HepG2 (cell line): ENCODE results near the gene MBTD1. TPM values are rescaled to one million over a fixed set of nuclear protein-coding genes. Genes with fewer than 3 reads are reported as not detected.
A peak's percentile ranks its signal among the peaks of the same experiment; 100 is the strongest.

Experiments used
- ATF1 ChIP-seq: IDR thresholded peaks from 2 replicates; pipeline ENCODE4 v1.6.1; 2016; ENCODE audit warnings: mild to moderate bottlenecking, control low read depth
- CEBPB ChIP-seq: IDR thresholded peaks from 2 replicates; pipeline ENCODE4 v1.6.1; 2011; ENCODE audit warnings: low read depth, low read length, improper control_type of control experiment, borderline replicate concordance
- CTCF ChIP-seq: sonication (generic); formaldehyde crosslinking; IDR thresholded peaks from 2 replicates; pipeline ENCODE4 v1.5.0; 2020; ENCODE audit warnings: mild to moderate bottlenecking, missing genetic modification reagents, moderate library complexity
- KAT2B ChIP-seq: fragments of 150-350 bp; IDR thresholded peaks from 2 replicates; pipeline ENCODE4 v1.6.1; 2014; ENCODE audit warnings: low read depth, low read length, borderline replicate concordance
- KDM2A ChIP-seq: sonication (generic); formaldehyde crosslinking; IDR thresholded peaks from 2 replicates; pipeline ENCODE4 v1.4.0; 2020; ENCODE audit warnings: low read depth, missing genetic modification reagents, borderline replicate concordance
- MAFF ChIP-seq: IDR thresholded peaks from 2 replicates; pipeline ENCODE4 v1.6.1; 2011; ENCODE audit warnings: low read depth, low read length, improper control_type of control experiment
- MLX ChIP-seq: IDR thresholded peaks from 2 replicates; pipeline ENCODE4 v1.6.1; 2016
- NFIC ChIP-seq: IDR thresholded peaks from 2 replicates; pipeline ENCODE4 v1.6.1; 2012; ENCODE audit warnings: mild to moderate bottlenecking, low read length, inconsistent platforms
- NFYB ChIP-seq: sonication (generic); formaldehyde crosslinking; IDR thresholded peaks from 2 replicates; pipeline ENCODE4 v1.4.0; 2020; ENCODE audit warnings: missing genetic modification reagents
- SNAPC4 ChIP-seq: sonication (generic); formaldehyde crosslinking; IDR thresholded peaks from 2 replicates; pipeline ENCODE4 v1.4.0; 2020; ENCODE audit warnings: mild to moderate bottlenecking, missing genetic modification reagents
- SPEN ChIP-seq: sonication (generic); formaldehyde crosslinking; IDR thresholded peaks from 2 replicates; pipeline ENCODE4 v1.5.1; 2020; ENCODE audit warnings: low read depth, mild to moderate bottlenecking, missing genetic modification reagents
- TGIF2 ChIP-seq: IDR thresholded peaks from 2 replicates; pipeline ENCODE4 v1.6.1; 2016; ENCODE audit warnings: control low read depth, missing compliant biosample characterization
- THAP11 ChIP-seq: IDR thresholded peaks from 2 replicates; pipeline ENCODE4 v1.6.1; 2016; ENCODE audit warnings: missing biosample characterization, missing genetic modification reagents
- ZNF260 ChIP-seq: sonication (generic); formaldehyde crosslinking; IDR thresholded peaks from 2 replicates; pipeline ENCODE4 v1.4.0; 2020; ENCODE audit warnings: missing genetic modification reagents, low read depth, mild to moderate bottlenecking, borderline replicate concordance
- ZNF44 ChIP-seq: sonication (generic); formaldehyde crosslinking; IDR thresholded peaks from 2 replicates; pipeline ENCODE4 v1.5.1; 2020; ENCODE audit warnings: mild to moderate bottlenecking, missing genetic modification reagents
- ZNF660 ChIP-seq: sonication (generic); formaldehyde crosslinking; IDR thresholded peaks from 2 replicates; pipeline ENCODE4 v1.5.1; 2020; ENCODE audit warnings: mild to moderate bottlenecking, low read depth, missing genetic modification reagents, borderline replicate concordance
- polyA plus RNA-seq, 8 experiments: library from polyadenylated mRNA; depleted of rRNA in 3 of 8; stranded (reverse) in 7 of 8; unstranded in 1 of 8; fragments of >200 nt; fragmentation: Illumina TruSeq in 4 of 8; extraction: Trizol in 4 of 8; gene quantifications; 2 replicates each; pipeline versions ENCODE4 v1.2.1 to v1.2.3, GENCODE V29; 2011 to 2016; ENCODE audit warnings: low read depth in 4 of 8, missing spikeins in 1 of 8, mixed read lengths in 1 of 8; ENCODE audit not compliant: insufficient read depth in 1 of 8
- total RNA-seq, 5 experiments: library from RNA; depleted of rRNA; stranded (reverse); fragments of >200 nt; fragmentation: Illumina TruSeq; extraction: Trizol; gene quantifications; 2 replicates each; pipeline ENCODE4 v1.2.3, GENCODE V29; 2016; ENCODE audit warnings: low read depth in 1 of 5
- TF ChIP-seq, protein P1 (sequence below): sonication (generic); formaldehyde crosslinking; IDR thresholded peaks from 2 replicates; pipeline ENCODE4 v1.5.0; 2020; ENCODE audit warnings: missing genetic modification reagents

The MBTD1 gene
- total and polyA plus RNA-seq, 2 of the 13 experiments (the other 11 are each of a cell fraction or from before 2014, with no cell fraction given): 20.9 TPM

DNA sequence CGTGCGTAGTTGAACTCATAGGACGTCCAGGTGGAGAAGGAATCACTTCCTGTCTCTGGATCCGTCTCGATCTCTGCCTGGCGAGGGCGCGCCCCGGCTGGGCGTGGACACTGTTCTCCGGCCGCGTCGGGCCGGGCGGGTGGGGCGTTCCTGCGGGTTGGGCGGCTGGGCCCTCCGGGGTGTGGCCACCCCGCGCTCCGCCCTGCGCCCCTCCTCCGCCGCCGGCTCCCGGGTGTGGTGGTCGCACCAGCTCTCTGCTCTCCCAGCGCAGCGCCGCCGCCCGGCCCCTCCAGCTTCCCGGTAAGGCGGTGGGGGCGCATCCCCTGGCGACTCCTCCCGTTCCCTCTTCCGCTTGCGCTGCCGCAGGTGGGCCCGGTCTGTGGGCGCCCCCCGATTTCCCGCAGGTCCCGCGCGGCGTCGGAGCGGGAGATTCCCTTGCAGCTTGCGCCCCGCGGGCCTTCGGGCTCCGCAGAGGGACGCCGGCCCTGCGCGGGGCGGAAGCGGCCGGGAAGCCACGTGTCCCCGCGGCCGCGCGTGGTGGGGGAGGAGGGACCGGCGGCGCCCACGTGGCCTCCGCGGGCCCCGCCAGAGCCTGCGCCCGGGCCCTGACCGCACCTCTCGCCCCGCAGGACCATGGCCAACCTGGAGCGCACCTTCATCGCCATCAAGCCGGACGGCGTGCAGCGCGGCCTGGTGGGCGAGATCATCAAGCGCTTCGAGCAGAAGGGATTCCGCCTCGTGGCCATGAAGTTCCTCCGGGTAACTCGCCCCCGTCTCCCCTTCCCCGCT is 93.5 kb downstream of the MBTD1 start, which contains the start of gene NME2 (continued):
- peak; percentile 50 for TF ChIP-seq CTCF (CRISPR knock-in tag)
- TF ChIP-seq ZNF260 (CRISPR knock-in tag): no peak
- no peak for TF ChIP-seq SNAPC4 (CRISPR knock-in tag)
- TF ChIP-seq KDM2A (CRISPR knock-in tag): peak; percentile 78
- no peak for TF ChIP-seq KAT2B
- TF ChIP-seq ZNF44: no peak
- TF ChIP-seq NFYB (CRISPR knock-in tag): no peak
- TF ChIP-seq ZNF660 (CRISPR knock-in tag): no peak
- peak; percentile 54 for TF ChIP-seq MLX (CRISPR knock-in tag)
- TF ChIP-seq SPEN: peak; percentile 59
- TF ChIP-seq ATF1: no peak
- no peak; the same call in 1 of the 2 replicates for TF ChIP-seq TGIF2
- TF ChIP-seq, protein P1, sequence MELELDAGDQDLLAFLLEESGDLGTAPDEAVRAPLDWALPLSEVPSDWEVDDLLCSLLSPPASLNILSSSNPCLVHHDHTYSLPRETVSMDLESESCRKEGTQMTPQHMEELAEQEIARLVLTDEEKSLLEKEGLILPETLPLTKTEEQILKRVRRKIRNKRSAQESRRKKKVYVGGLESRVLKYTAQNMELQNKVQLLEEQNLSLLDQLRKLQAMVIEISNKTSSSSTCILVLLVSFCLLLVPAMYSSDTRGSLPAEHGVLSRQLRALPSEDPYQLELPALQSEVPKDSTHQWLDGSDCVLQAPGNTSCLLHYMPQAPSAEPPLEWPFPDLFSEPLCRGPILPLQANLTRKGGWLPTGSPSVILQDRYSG: peak; percentile 50; the same call in 1 of the 2 replicates
- TF ChIP-seq NFIC: no peak
- no peak for TF ChIP-seq CEBPB
- TF ChIP-seq MAFF: no peak
- TF ChIP-seq THAP11 (CRISPR knock-in tag): peak; percentile 46; the same call in 1 of the 2 replicates
